Stimulated activated CD4-positive, alpha-beta T cell treated with anti-CD3 and anti-CD28 coated beads, Interleukin-12 subunit alpha, Interleukin-12 subunit beta, amount 100 ng/mL, for 48 hours (primary cell): ENCODE data around the gene OPRL1.
"Not testable (repeated sequence)": the region's sequence is repeated elsewhere in the genome, so short reads cannot be mapped to it uniquely, and the experiment has no call there.

ENCODE experiments used
- DNase-seq, 3 donors: peaks; one replicate each; pipeline ENCODE4 v3.0.0-alpha.2; 2020; ENCODE audit warnings: low read depth in 2 of 3, low spot score in 1 of 3

The OPRL1 gene

DNA sequence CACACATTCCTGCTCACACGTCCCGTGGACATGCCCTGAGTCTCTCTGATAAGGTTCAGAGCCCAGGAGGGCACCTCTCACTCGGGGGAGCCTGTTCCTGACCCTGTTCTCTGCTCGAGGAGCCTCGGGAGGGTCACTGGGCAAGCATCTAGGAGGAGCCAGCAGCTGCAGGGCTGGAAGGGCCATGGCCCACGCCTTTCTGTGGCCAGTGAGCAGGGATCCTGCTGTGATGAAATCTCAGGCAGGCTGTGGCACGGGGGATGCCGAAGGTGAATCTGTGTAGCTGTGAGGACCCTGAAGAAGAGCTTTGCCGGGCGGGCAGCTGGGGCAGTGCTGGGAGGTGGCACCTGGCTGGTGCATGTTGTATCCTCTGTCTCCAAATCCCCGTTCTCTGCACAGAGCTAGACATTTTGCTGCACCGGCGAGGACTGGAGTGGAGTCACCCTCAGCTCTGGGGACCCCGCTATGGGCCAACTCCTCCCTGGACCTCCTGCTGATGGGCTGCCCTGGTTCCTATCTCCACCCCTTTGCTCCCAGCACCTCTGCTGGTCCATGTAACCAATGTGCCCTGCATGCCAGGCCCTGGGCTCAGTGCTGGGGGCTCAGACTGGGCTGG lies 34.6 kb downstream of the OPRL1 start:
- DNase-seq = no peak

- no peak for DNase-seq
These were observed 35.5 kb downstream of the OPRL1 start for GRCh38 chr20:64115171-64115911.

GRCh38 chr20:64116016-64116415 lies 36.1 kb downstream of the OPRL1 start:
- DNase-seq = no peak

DNA sequence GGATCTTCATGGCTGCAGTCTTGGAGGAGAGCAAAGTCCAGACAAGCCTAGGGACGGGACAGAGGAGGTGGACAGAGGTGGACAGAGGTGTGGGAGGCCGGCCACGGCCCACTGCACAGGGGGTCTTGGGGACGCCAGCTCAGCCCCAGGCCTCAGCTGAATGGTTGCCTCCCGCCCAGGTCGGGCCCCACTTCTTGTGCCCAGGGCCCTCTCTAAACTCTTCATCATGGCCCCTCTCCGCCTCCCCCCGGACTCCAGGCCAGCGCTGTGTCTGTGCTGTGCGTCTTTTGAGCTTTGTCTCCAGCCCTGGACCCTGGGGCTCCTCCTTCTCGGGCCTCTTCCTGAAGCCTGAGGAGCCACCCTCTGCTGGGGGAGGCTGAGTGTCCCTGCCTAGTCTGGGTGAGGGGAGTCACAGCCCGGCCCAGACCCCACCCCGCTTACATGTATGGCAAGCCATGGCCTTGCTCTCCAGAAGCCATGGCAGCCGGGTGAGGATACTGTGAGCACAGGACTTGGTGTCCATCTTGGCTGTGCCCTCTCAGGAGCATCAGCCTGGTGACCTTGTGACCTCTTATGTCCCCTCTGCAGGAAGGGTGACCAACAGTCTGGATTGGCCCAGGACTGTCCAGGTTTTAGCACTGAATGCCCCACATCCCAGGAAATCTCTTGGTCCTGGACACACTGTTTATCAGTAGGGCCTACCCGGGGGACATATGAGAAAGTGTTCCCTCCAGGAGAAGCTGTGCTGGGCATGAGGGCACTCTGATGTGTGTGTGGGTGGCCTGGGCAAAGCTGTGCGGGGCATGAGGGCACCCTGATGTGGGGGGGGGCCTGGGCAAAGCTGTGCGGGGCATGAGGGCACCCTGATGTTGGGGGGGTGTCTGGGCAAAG lies 36.9 kb downstream of the OPRL1 start:
- no peak for DNase-seq

DNA sequence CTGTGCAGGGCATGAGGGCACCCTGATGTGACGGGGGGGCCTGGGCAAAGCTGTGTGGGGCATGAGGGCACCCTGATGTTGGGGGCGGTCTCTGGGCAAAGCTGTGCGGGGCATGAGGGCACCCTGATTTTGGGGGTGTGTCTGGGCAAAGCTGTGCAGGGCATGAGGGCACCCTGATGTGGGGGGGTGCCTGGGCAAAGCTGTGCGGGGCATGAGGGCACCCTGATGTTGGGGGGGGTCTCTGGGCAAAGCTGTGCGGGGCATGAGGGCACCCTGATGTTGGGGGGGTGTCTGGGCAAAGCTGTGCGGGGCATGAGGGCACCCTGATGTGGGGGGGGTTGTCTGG lies 37.5 kb downstream of the OPRL1 start:
- not testable (repeated sequence) for DNase-seq

DNA sequence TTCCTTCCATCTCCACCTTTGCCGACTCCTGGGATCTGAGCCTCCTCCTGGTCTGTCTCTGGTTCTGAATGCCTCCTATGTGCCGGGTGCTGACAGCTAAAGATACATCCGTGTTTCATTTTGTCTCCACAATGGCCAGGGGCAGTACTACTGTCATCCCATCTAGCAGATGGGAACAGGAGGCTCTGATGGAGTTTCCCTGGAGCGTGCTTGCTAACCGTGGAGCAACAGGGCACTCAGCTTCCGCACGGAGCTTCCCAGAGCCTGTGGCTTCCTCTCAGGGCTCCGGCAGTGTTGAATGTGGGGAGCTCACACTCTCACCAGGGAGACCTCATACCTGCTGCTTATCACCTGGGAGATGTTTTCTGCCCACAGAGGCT lies 39.4 kb downstream of the OPRL1 start:
- DNase-seq = no peak

DNA sequence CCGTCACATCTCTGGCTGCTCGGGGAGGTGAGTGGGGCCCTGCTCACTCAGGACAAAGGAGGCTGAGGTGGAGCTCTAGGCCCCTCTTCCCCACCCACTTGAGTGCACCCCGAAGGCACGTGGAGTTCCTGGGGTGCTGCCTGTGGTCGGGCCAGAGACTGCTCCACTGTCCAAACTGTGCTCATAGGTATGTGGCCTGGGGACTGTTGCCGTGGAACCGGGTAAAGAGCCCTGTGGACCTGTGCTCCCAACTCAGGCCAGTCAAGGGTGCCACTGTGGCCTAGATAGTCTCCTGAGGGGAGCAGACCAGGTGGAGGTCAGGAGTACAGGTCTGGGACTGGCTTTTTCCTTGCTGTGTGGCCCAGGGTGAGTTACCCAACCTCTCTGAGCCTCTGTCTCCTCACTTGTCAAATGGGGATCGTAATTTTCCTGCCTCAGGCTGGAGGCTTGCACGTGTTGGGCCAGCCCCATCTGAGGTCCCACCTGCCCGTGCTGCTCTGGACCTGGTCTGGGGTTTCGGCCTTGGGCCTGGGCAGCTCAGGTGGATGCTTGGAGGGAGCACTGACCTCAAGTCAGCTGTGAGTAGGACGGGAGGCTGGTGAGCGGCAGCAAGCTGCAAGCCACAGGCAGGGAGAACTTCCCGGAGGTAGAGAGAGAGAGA lies 39.9 kb downstream of the OPRL1 start:
- no peak for DNase-seq

GRCh38 chr20:64121586-64121985 lies 41.7 kb downstream of the OPRL1 start:
- DNase-seq = no peak

DNA sequence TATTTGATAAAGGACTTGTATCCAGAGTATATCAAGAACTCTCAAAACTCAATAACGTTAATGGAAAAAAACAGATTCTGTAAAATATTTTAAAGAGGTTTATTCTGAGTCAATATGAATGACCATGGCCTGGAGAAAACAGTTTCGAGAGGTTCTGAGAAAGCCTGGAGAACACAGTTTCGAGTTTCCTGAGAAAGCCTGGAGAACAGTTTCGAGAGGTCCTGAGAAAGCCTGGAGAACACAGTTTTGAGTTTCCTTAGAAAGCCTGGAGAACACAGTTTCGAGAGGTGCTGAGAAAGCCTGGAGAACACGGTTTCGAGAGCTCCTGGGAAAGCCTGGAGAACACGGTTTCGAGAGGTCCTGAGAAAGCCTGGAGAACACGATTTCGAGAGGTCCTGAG lies 43.0 kb downstream of the OPRL1 start:
- DNase-seq = not testable (repeated sequence)

- not testable (repeated sequence) for DNase-seq
These were observed 43.6 kb downstream of the OPRL1 start for GRCh38 chr20:64123517-64123916.

GRCh38 chr20:64129146-64129782 lies 49.4 kb downstream of the OPRL1 start:
- no peak for DNase-seq

- no peak for DNase-seq
These were observed 50.4 kb downstream of the OPRL1 start for GRCh38 chr20:64130271-64130670.

- no peak for DNase-seq
These were observed 51.0 kb downstream of the OPRL1 start for GRCh38 chr20:64130876-64131275.

- no peak for DNase-seq
These were observed 51.5 kb downstream of the OPRL1 start for GRCh38 chr20:64131406-64131805.

DNA sequence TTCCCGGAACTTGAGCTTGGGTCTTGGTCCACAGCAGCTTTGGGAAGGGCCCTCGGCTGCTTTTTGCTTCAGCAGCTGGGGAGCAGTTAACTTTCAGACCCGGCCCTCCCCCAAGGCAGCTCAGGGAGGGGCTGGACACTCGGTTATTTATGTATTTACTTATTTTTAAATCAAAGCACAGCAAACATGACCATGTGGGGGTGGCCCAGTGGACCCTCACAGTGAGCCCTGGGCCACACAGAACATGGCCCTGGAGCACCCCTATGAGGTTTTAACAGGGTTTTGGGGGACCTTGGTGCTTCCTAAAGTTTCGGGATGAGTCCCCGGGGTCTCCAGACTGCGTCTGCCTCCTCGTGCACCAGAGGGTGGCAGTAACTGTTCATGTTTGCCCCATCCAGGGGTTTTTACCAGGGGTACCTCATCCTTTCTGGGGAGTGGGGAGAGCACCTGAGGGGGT lies 54.1 kb downstream of the OPRL1 start:
- no peak for DNase-seq

- not testable (repeated sequence) for DNase-seq
These were observed 54.9 kb downstream of the OPRL1 start for GRCh38 chr20:64134744-64135143.

- no peak for DNase-seq
These were observed 56.3 kb downstream of the OPRL1 start for GRCh38 chr20:64136004-64136710.

DNA sequence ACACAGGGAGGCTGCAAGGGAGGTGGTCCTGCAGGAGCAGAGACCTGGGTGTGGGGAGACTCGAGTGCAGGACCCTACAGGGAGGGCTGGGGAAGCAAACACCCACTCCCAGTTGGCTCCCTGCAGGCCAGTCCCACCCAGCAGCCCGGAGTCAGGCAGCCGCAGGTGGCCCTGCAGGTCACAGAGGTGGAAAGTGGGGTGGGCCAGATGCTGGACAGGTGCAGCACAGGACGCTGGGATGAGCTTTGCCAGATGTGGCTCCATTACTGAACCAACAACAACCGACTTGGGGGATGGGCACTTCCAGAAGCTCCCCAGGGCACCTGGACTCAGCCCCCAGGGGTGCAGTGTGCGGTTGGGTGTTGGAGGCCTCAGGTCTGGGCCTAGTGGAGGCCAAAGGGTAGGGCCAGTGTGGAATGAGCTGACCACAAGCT lies 57.7 kb downstream of the OPRL1 start:
- DNase-seq = no peak

DNA sequence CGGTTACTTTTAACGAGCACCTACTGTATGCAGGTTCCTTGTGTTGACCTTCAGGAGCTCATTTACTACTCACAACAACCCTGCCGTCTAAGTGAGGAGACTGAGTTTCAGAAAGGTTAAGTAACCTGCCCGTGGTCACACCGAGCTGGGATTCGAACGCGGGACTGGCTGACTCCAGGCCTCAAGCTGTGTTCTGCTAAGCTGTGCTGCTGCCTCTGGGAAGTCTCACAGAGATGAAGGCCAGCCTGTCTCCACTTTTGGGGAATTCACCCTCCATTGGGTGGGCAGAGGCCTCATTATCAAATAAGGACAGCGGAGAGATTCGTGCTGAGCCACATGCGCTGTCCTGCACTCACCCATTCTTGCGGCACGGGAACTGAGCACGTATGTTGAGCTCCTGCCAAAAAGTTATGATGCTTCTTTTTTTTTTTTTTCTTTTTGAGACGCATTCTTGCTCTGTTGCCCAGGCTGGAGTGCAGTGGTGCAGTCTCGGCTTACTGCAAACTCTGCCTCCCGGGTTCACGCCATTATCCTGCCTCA lies 58.5 kb downstream of the OPRL1 start:
- no peak for DNase-seq
